Amniotic epithelial cell (primary cell): ENCODE results near the gene ZNF273.
"Not testable (repeated sequence)": the region's sequence is repeated elsewhere in the genome, so short reads cannot be mapped to it uniquely, and the experiment has no call there.

Source experiments
- DNase-seq: peaks from one replicate; pipeline ENCODE4 v3.0.0-alpha.2; 2010; ENCODE audit warnings: low read depth

ZNF273 gene

GRCh38 chr7:64902806-64903721, at the start of gene ZNF273:
ZNF273 (plus strand) TSS chr7:64903273; CDS start chr7:64903318, 45 bp downstream.
- peak; percentile 82 for DNase-seq

- DNase-seq, result no peak
These were observed 49.4 kb upstream of the ZNF273 start for GRCh38 chr7:64853679-64854078.

- no peak for DNase-seq
These were observed 48.1 kb upstream of the ZNF273 start for GRCh38 chr7:64854969-64855368.

GRCh38 chr7:64863021-64863420, 40.1 kb upstream of the ZNF273 start:
- no peak for DNase-seq

- DNase-seq, result not testable (repeated sequence)
These were observed 39.5 kb upstream of the ZNF273 start for GRCh38 chr7:64863530-64863929.

- no peak for DNase-seq
These were observed 39.1 kb upstream of the ZNF273 start for GRCh38 chr7:64863969-64864368.

GRCh38 chr7:64867863-64868440, 35.1 kb upstream of the ZNF273 start:
- no peak for DNase-seq

- DNase-seq, result no peak
These were observed 34.6 kb upstream of the ZNF273 start for GRCh38 chr7:64868499-64868898.

GRCh38 chr7:64869121-64869725, 33.9 kb upstream of the ZNF273 start:
- no peak for DNase-seq

GRCh38 chr7:64869912-64870562, 33.0 kb upstream of the ZNF273 start:
- DNase-seq, result no peak

GRCh38 chr7:64870656-64871055, 32.4 kb upstream of the ZNF273 start:
- no peak for DNase-seq

- no peak for DNase-seq
These were observed 31.3 kb upstream of the ZNF273 start for GRCh38 chr7:64871761-64872160.

- DNase-seq, result no peak
These were observed 30.5 kb upstream of the ZNF273 start for GRCh38 chr7:64872351-64873154.

- no peak for DNase-seq
These were observed 29.9 kb upstream of the ZNF273 start for GRCh38 chr7:64873155-64873500.

- DNase-seq, result no peak
These were observed 29.6 kb upstream of the ZNF273 start for GRCh38 chr7:64873517-64873916.

- DNase-seq, result no peak
These were observed 29.0 kb upstream of the ZNF273 start for GRCh38 chr7:64874114-64874513.

- DNase-seq, result no peak
These were observed 28.4 kb upstream of the ZNF273 start for GRCh38 chr7:64874562-64875250.

GRCh38 chr7:64875258-64875657, 27.8 kb upstream of the ZNF273 start:
- DNase-seq, result no peak

GRCh38 chr7:64875658-64876406, 27.2 kb upstream of the ZNF273 start:
- DNase-seq, result no peak
